ENCODE data around the gene ARHGEF12.
A peak's percentile ranks its signal among the peaks of the same experiment; 100 is the strongest.

The ARHGEF12 gene

GRCh38 chr11:120399307-120399706 is 63.1 kb downstream of the ARHGEF12 start:
- H3K36me3 ChIP-seq: no peaks in the 10 kb centered on the region
- DNase-seq: no peak
- no peaks in the 10 kb centered on the region for H3K27me3 ChIP-seq
- intact Hi-C loops (cut with DNase I; ENCODE audit: low total_unique reads): no loop called here
- H3K4me1 ChIP-seq: peaks cover 0 to 34% (median 15%) of the 10 kb centered on the region in 4 donors
- H3K27ac ChIP-seq: no peak overlapping the region
- H3K4me3 ChIP-seq: no peak overlapping the region
- TF ChIP-seq, protein P1, sequence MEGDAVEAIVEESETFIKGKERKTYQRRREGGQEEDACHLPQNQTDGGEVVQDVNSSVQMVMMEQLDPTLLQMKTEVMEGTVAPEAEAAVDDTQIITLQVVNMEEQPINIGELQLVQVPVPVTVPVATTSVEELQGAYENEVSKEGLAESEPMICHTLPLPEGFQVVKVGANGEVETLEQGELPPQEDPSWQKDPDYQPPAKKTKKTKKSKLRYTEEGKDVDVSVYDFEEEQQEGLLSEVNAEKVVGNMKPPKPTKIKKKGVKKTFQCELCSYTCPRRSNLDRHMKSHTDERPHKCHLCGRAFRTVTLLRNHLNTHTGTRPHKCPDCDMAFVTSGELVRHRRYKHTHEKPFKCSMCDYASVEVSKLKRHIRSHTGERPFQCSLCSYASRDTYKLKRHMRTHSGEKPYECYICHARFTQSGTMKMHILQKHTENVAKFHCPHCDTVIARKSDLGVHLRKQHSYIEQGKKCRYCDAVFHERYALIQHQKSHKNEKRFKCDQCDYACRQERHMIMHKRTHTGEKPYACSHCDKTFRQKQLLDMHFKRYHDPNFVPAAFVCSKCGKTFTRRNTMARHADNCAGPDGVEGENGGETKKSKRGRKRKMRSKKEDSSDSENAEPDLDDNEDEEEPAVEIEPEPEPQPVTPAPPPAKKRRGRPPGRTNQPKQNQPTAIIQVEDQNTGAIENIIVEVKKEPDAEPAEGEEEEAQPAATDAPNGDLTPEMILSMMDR (IDR thresholded peaks at IDR 0.05): no peak
- no peaks in the 10 kb centered on the region for H3K9me3 ChIP-seq

GRCh38 chr11:120400564-120401364 is 64.6 kb downstream of the ARHGEF12 start:
- Histone ChIP-seq H3K9me3 (no peaks in the 10 kb centered on the region), H3K4me3 (peak overlapping the region in 1 of 2 donors; percentile 4), H3K27me3 (no peaks in the 10 kb centered on the region), H3K27ac (no peak overlapping the region), H3K4me1 (peaks cover 0 to 34% (median 15%) of the 10 kb centered on the region in 4 donors), H3K36me3 (no peaks in the 10 kb centered on the region)
- intact Hi-C loops (cut with DNase I; ENCODE audit: low total_unique reads): no loop called here
- DNase-seq: peak in 1 of 2 donors; percentile 37
- TF ChIP-seq, protein P1 (IDR thresholded peaks at IDR 0.05): no peak

GRCh38 chr11:120401506-120401905 is 65.3 kb downstream of the ARHGEF12 start:
- no peaks in the 10 kb centered on the region for H3K9me3 ChIP-seq
- H3K27ac ChIP-seq: no peak overlapping the region
- H3K4me3 ChIP-seq: no peak overlapping the region
- no peak for DNase-seq
- no peaks in the 10 kb centered on the region for H3K27me3 ChIP-seq
- TF ChIP-seq, protein P1 (IDR thresholded peaks at IDR 0.05): no peak
- H3K36me3 ChIP-seq: no peaks in the 10 kb centered on the region
- H3K4me1 ChIP-seq: peaks cover 0 to 34% (median 15%) of the 10 kb centered on the region in 4 donors
- intact Hi-C loops (cut with DNase I; ENCODE audit: low total_unique reads): no loop called here

GRCh38 chr11:120403966-120404365 is 67.8 kb downstream of the ARHGEF12 start:
- Histone ChIP-seq H3K4me1 (peaks cover 0 to 27% (median 13%) of the 10 kb centered on the region in 4 donors), H3K4me3 (no peak overlapping the region), H3K27ac (no peak overlapping the region), H3K36me3 (no peaks in the 10 kb centered on the region), H3K9me3 (no peaks in the 10 kb centered on the region), H3K27me3 (no peaks in the 10 kb centered on the region)
- DNase-seq: no peak
- TF ChIP-seq, protein P1 (IDR thresholded peaks at IDR 0.05): no peak
- intact Hi-C loops (cut with DNase I; ENCODE audit: low total_unique reads): no loop called here

- intact Hi-C loops (cut with DNase I; ENCODE audit: low total_unique reads): no loop called here
- no peak overlapping the region for H3K4me3 ChIP-seq
- H3K9me3 ChIP-seq: no peaks in the 10 kb centered on the region
- TF ChIP-seq, protein P1 (IDR thresholded peaks at IDR 0.05): no peak
- peaks cover 0 to 4% (median 0%) of the 10 kb centered on the region in 3 donors for H3K36me3 ChIP-seq
- no peaks in the 10 kb centered on the region for H3K27me3 ChIP-seq
- DNase-seq: no peak
- H3K4me1 ChIP-seq: peaks cover 0 to 22% (median 11%) of the 10 kb centered on the region in 4 donors
- H3K27ac ChIP-seq: no peak overlapping the region
Observed at GRCh38 chr11:120404495-120404894, 68.3 kb downstream of the ARHGEF12 start.
